Measurements from ENCODE around the gene DMBX1. TPM values are rescaled to one million over a fixed set of nuclear protein-coding genes. Genes with fewer than 3 reads are reported as not detected.
A peak's percentile ranks its signal among the peaks of the same experiment; 100 is the strongest.

DMBX1 gene
- total and polyA plus RNA-seq, 9 of the 15 experiments (the other 6 are each of a cell fraction or from before 2014, with no cell fraction given) = 0.25 to 4.3 (median 1.0) TPM

- no peak overlapping the region for H3K27ac ChIP-seq (ENCODE audit: extremely low read depth, low read depth, low read length)
- H3K4me3 ChIP-seq = no peak overlapping the region
- 9% methylated on average over 5 of the region's 6 CpGs for WGBS (ENCODE audit: insufficient coverage, low coverage, missing lambda C conversion rate)
- no peak overlapping the region for H2AFZ ChIP-seq (ENCODE audit: low read depth, low read length)
- in situ Hi-C loops (cut with MboI) = no loop called here
- H3K4me2 ChIP-seq (ENCODE audit: insufficient read depth, low read length) = no peak overlapping the region
- DNase-seq (ENCODE audit: extremely low read depth in 1 of 4, low spot score in 3 of 4) = no peak
- H3K36me3 ChIP-seq (ENCODE audit: control insufficient read depth, insufficient read depth, low read length) = no peaks in the 10 kb centered on the region
- peaks cover 15 to 28% of the 10 kb centered on the region in 2 experiments for H3K4me1 ChIP-seq (replicated peaks in 1 of 2; ENCODE audit: control insufficient read depth in 2 of 2, insufficient read depth in 2 of 2, low read length in 2 of 2)
- ChIA-PET CTCF (ENCODE audit: low intra/inter-chr PET ratio) (interaction anchor here (0.5 to 7.0 kb wide), 4 partner anchors 72 to 286 kb away, joined by 3 to 144 read pairs (median 4); no protein-coding TSS in a partner anchor), POLR2A (interaction anchor here (0.7 to 1.5 kb wide), 4 partner anchors 54 to 121 kb away, joined by 3 to 5 read pairs (median 4); no protein-coding TSS in a partner anchor)
- H4K20me1 ChIP-seq (replicated peaks; ENCODE audit: control insufficient read depth, insufficient read depth, low read length) = no peaks in the 10 kb centered on the region
- H3K9me1 ChIP-seq (ENCODE audit: control insufficient read depth, insufficient read depth, low read length) = no peaks in the 10 kb centered on the region
- FAIRE-seq = peak; percentile 60
- intact Hi-C loops (cut with micrococcal nuclease) = no loop called here
- no TSS peak for BruUV-seq (replicated peaks)
- no peak for ATAC-seq
- H3K9ac ChIP-seq (ENCODE audit: insufficient read depth in 1 of 2, low read depth in 2 of 2, low read length in 2 of 2) = peak overlapping the region in 1 of 2 experiments; percentile 11; a peak in 1 of 4 replicates
- no peaks in the 10 kb centered on the region for H3K9me3 ChIP-seq (replicated peaks; ENCODE audit: control insufficient read depth, insufficient read depth, low read depth, low read length)
- no peaks in the 10 kb centered on the region for H3K79me2 ChIP-seq (ENCODE audit: control insufficient read depth, insufficient read depth, low read length)
- no peaks in the 10 kb centered on the region for H3K27me3 ChIP-seq (ENCODE audit: control insufficient read depth in 2 of 2, insufficient read depth in 2 of 2, low read length in 2 of 2)
- TF ChIP-seq MTA3 (IDR thresholded peaks at IDR 0.05; ENCODE audit: borderline replicate concordance) (no peak), CTCF (IDR thresholded peaks at IDR 0.05 in 2 of 3, conservative IDR thresholded peaks at IDR 0.05 in 1 of 3; ENCODE audit: insufficient read depth in 2 of 3, low read depth in 1 of 3, low read length in 3 of 3) (peak; percentile 36 to 45 (median 44); a peak in 4 of 6 replicates), NBN (IDR thresholded peaks at IDR 0.05; ENCODE audit: low read depth) (no peak), HIVEP1 (CRISPR knock-in tag; IDR thresholded peaks at IDR 0.05) (no peak), KLF13 (tag; IDR thresholded peaks at IDR 0.05; ENCODE audit: borderline replicate concordance, low read depth) (0 out of 2 replicates have a peak, but pooled peaks have one; percentile 40), CHD2 (IDR thresholded peaks at IDR 0.05; ENCODE audit: low read depth, low read length) (no peak), ESRRA (IDR thresholded peaks at IDR 0.05; ENCODE audit: borderline replicate concordance, low read depth) (no peak), MYC (IDR thresholded peaks at IDR 0.05; ENCODE audit: low read depth, low read length) (no peak), MYC (CRISPR knock-in tag; IDR thresholded peaks at IDR 0.05; ENCODE audit: borderline replicate concordance, low read depth) (no peak), TFAP4 (CRISPR knock-in tag; IDR thresholded peaks at IDR 0.05; ENCODE audit: borderline replicate concordance) (0 out of 2 replicates have a peak, but pooled peaks have one; percentile 21), RB1 (IDR thresholded peaks at IDR 0.05; ENCODE audit: low read depth) (no peak), SRSF3 (IDR thresholded peaks at IDR 0.05; ENCODE audit: insufficient read depth, low read length) (no peak), ZNF586 (CRISPR knock-in tag; conservative IDR thresholded peaks at IDR 0.05) (no peak), ZNF395 (CRISPR knock-in tag; IDR thresholded peaks at IDR 0.05) (no peak), ZBTB9 (CRISPR knock-in tag; IDR thresholded peaks at IDR 0.05) (no peak)
Observed at GRCh38 chr1:46530791-46531409, 41.3 kb downstream of the DMBX1 start.
